Muscle of arm (tissue), 12 donors: ENCODE results near the gene SPDYE2B. TPM values are rescaled to one million over a fixed set of nuclear protein-coding genes. Genes with fewer than 3 reads are reported as not detected.
"Not testable (repeated sequence)": the region's sequence is repeated elsewhere in the genome, so short reads cannot be mapped to it uniquely, and the experiment has no call there.

Source experiments
- DNase-seq: peaks from one replicate; pipeline ENCODE4 v3.0.0-alpha.2; 2013
- polyA plus RNA-seq, 12 donors: library from polyadenylated mRNA; unstranded; fragments of 120-200 nt; gene quantifications; one replicate each; pipeline ENCODE4 v1.2.1, GENCODE V29; 2013; ENCODE audit not compliant: insufficient read length in 12 of 12

SPDYE2B gene
- polyA plus RNA-seq, 12 donors: 0.31 to 5.7 (median 1.6) TPM; not detected in 2

DNA sequence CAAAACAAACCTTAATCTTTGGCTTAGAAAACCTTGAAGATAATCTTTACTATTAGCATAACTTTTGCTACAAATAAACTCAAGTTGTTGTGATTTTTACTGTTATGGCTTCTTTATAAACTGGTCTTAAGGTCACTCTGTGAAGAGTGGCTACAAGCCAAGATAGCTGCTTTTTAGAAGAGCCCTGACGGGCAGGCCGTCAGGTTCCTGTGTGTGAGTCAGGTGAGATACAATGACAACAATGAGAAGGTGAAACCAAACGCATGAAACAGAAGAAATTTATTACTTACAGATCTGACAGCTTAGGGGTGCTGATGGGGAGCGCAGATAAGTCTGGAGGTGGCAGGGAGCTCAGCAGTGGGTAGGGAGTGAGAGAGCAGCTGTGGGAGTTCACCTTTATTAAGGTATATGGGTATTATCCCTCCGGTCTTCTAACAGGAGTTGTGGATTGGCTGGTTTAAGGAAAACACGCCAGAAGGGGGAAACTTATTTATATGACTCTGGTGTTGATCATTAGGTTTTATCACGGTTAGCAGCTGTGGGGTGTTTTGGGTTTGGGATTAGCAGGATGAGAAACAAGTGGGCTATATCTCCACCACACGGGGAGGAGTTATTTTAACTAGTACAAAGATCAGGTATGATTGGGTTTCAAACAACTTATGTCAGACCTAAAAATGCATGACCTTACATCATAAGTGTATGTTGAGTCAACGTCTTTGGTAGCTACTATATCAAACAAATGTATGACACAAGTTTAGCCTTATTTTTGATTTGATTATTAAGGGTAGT is 49.0 kb downstream of the SPDYE2B start:
- DNase-seq: not testable (repeated sequence)

Other genes with a start within 250 kb of the SPDYE2B start
- gene ORAI2, start 216.7 kb upstream of the SPDYE2B start, polyA plus RNA-seq: 10 to 100 TPM in 2 of 12 donors, 1 to 10 TPM in 9, not detected in 1; 6.3 to 12.2 (median 9.1) TPM
- 10 to 100 TPM in 1 of 12 donors, 1 to 10 TPM in 9, not detected in 2; 5.8 to 10.1 (median 6.8) TPM for gene ALKBH4, start 185.5 kb upstream of the SPDYE2B start, polyA plus RNA-seq
- gene LRWD1, start 185.3 kb upstream of the SPDYE2B start, polyA plus RNA-seq: 10 to 100 TPM in 6 of 12 donors, 1 to 10 TPM in 5, not detected in 1; 7.4 to 25.3 (median 10.2) TPM
- 10 to 100 TPM in 11 of 12 donors, not detected in 1; 22.0 to 29.5 (median 24.5) TPM for gene POLR2J, start 171.4 kb upstream of the SPDYE2B start, polyA plus RNA-seq
- 10 to 100 TPM in 6 of 12 donors, 1 to 10 TPM in 5, not detected in 1; 5.0 to 29.2 (median 10.1) TPM for gene RASA4B, start 132.5 kb upstream of the SPDYE2B start, polyA plus RNA-seq
- gene UPK3BL2, start 106.6 kb upstream of the SPDYE2B start, polyA plus RNA-seq: 10 to 100 TPM in 3 of 12 donors, 1 to 10 TPM in 7, not detected in 2; 3.6 to 56.9 (median 8.2) TPM
- gene SPDYE2, start 99.1 kb upstream of the SPDYE2B start, polyA plus RNA-seq: 10 to 100 TPM in 3 of 12 donors, 1 to 10 TPM in 7, not detected in 2; 1.4 to 27.2 (median 4.6) TPM
- gene POLR2J3, start 77.7 kb upstream of the SPDYE2B start, polyA plus RNA-seq: 100 to 1,000 TPM in 2 of 12 donors, 10 to 100 TPM in 10; 13.4 to 144 (median 71.2) TPM
- 10 to 100 TPM in 11 of 12 donors, not detected in 1; 14.2 to 63.6 (median 27.8) TPM for gene RASA4, start 33.6 kb upstream of the SPDYE2B start, polyA plus RNA-seq
- gene UPK3BL1, start 7.5 kb upstream of the SPDYE2B start, polyA plus RNA-seq: 10 to 100 TPM in 6 of 12 donors, 1 to 10 TPM in 4, not detected in 2; 1.7 to 93.8 (median 12.7) TPM
- 1 to 10 TPM in 7 of 12 donors, under 1 TPM in 2, not detected in 3; 0.78 to 8.0 (median 2.1) TPM for gene POLR2J2, start 21.3 kb downstream of the SPDYE2B start, polyA plus RNA-seq
- 10 to 100 TPM in 1 of 12 donors, 1 to 10 TPM in 10, not detected in 1; 4.8 to 85.6 (median 6.6) TPM for gene FAM185A, start 98.7 kb downstream of the SPDYE2B start, polyA plus RNA-seq